ENCODE results near the gene SLC25A25.

- TF ChIP-seq CTCF (conservative IDR thresholded peaks at IDR 0.05; ENCODE audit: low read length) (peak; percentile 43), EZH2phosphoT487 (IDR thresholded peaks at IDR 0.05; ENCODE audit: borderline replicate concordance) (no peak)
These were observed 35.5 kb downstream of the SLC25A25 start for GRCh38 chr9:128103589-128103962.

Data from Loucy (cell line).